HG03064 (cell line): ENCODE data around the gene QPCTL.
"Not testable (repeated sequence)": the region's sequence is repeated elsewhere in the genome, so short reads cannot be mapped to it uniquely, and the experiment has no call there.

Experiments
- ATAC-seq: cut with Tn5 transposase; IDR thresholded peaks from one replicate; pipeline ENCODE4 v1.9.1; 2021; ENCODE audit warnings: low read depth; ENCODE audit not compliant: unreplicated experiment

The QPCTL gene

GRCh38 chr19:45674946-45675345 lies 17.5 kb upstream of the QPCTL start:
- no peak for ATAC-seq

- no peak for ATAC-seq
Measured at GRCh38 chr19:45676851-45677263, 15.6 kb upstream of the QPCTL start.

- ATAC-seq, result no peak
Measured at GRCh38 chr19:45677351-45678230, 14.9 kb upstream of the QPCTL start.

GRCh38 chr19:45681391-45682015 lies 11.0 kb upstream of the QPCTL start:
- no peak for ATAC-seq

- no peak for ATAC-seq
Measured at GRCh38 chr19:45682117-45682516, 10.3 kb upstream of the QPCTL start.

- no peak for ATAC-seq
Measured at GRCh38 chr19:45682908-45683307, 9.6 kb upstream of the QPCTL start.

GRCh38 chr19:45685045-45685444 lies 7.4 kb upstream of the QPCTL start:
- ATAC-seq, result not testable (repeated sequence)

- ATAC-seq, result no peak
Measured at GRCh38 chr19:45687599-45687998, 4.9 kb upstream of the QPCTL start.

GRCh38 chr19:45691516-45692186 lies 815 bp upstream of the QPCTL start, which contains the start of gene SNRPD2:
TSS of gene SNRPD2 (minus strand) at chr19:45691953. CDS start at chr19:45691888, 65 bp downstream.
- peak; percentile 38 for ATAC-seq

- ATAC-seq, result no peak
Measured at GRCh38 chr19:45693106-45693788, 781 bp downstream of the QPCTL start.

- no peak for ATAC-seq
Measured at GRCh38 chr19:45701676-45702075, 9.2 kb downstream of the QPCTL start.

- no peak for ATAC-seq
Measured at GRCh38 chr19:45705115-45705514, 12.6 kb downstream of the QPCTL start.

- ATAC-seq, result no peak
Measured at GRCh38 chr19:45705710-45706415, 13.4 kb downstream of the QPCTL start.

- ATAC-seq, result no peak
Measured at GRCh38 chr19:45710356-45711130, 18.1 kb downstream of the QPCTL start.

- no peak for ATAC-seq
Measured at GRCh38 chr19:45711851-45712698, 19.6 kb downstream of the QPCTL start.

- no peak for ATAC-seq
Measured at GRCh38 chr19:45712699-45713067, 20.2 kb downstream of the QPCTL start.

- ATAC-seq, result no peak
Measured at GRCh38 chr19:45713141-45713540, 20.7 kb downstream of the QPCTL start.

- ATAC-seq, result no peak
Measured at GRCh38 chr19:45715139-45715538, 22.7 kb downstream of the QPCTL start.
